Measurements from ENCODE around the gene ITGA4. TPM values are rescaled to one million over a fixed set of nuclear protein-coding genes. Genes with fewer than 3 reads are reported as not detected.

ITGA4 gene
- total and polyA plus RNA-seq, 8 donors, result 0.45 to 48.4 (median 8.5) TPM

- peaks cover 0 to 4% (median 0%) of the 10 kb centered on the region in 4 donors for H3K36me3 ChIP-seq
- H3K4me3 ChIP-seq, result no peak overlapping the region
- DNase-seq, result no peak
- peaks cover 0 to 8% (median 0%) of the 10 kb centered on the region in 4 donors for H3K4me1 ChIP-seq
- intact Hi-C loops (cut with DNase I; ENCODE audit: low total_unique reads), result no loop called here
- H3K27ac ChIP-seq, result no peak overlapping the region
- H3K27me3 ChIP-seq, result no peaks in the 10 kb centered on the region
- H3K9me3 ChIP-seq, result no peaks in the 10 kb centered on the region
- no peak for TF ChIP-seq POLR2A (IDR thresholded peaks at IDR 0.05)
- TF ChIP-seq CTCF (IDR thresholded peaks at IDR 0.05), result no peak
- no peak for TF ChIP-seq POLR2AphosphoS5 (IDR thresholded peaks at IDR 0.05)
- TF ChIP-seq EP300 (IDR thresholded peaks at IDR 0.05), result no peak
These were observed 14.6 kb downstream of the ITGA4 start for GRCh38 chr2:181471783-181472182.

- Histone ChIP-seq H3K9me3 (no peaks in the 10 kb centered on the region), H3K27ac (no peak overlapping the region), H3K27me3 (no peaks in the 10 kb centered on the region), H3K4me1 (peaks cover 0 to 8% (median 0%) of the 10 kb centered on the region in 4 donors), H3K36me3 (peaks cover 0 to 6% (median 0%) of the 10 kb centered on the region in 4 donors), H3K4me3 (no peak overlapping the region)
- DNase-seq, result no peak
- intact Hi-C loops (cut with DNase I; ENCODE audit: low total_unique reads), result no loop called here
- TF ChIP-seq POLR2AphosphoS5 (IDR thresholded peaks at IDR 0.05) (no peak), EP300 (IDR thresholded peaks at IDR 0.05) (no peak)
- 81 to 92% (median 85%) methylated on average over 6 of the region's 6 CpGs for WGBS, 5 donors
These were observed 15.8 kb downstream of the ITGA4 start for GRCh38 chr2:181472990-181473389.

GRCh38 chr2:181474222-181474881 lies 17.2 kb downstream of the ITGA4 start:
- no peak overlapping the region for H3K27ac ChIP-seq
- no peak for DNase-seq
- H3K9me3 ChIP-seq, result no peaks in the 10 kb centered on the region
- 26 to 41% (median 37%) methylated on average over 3 of the region's 3 CpGs for WGBS, 5 donors
- H3K4me3 ChIP-seq, result no peak overlapping the region
- intact Hi-C loops (cut with DNase I; ENCODE audit: low total_unique reads), result no loop called here
- TF ChIP-seq CTCF (IDR thresholded peaks at IDR 0.05) (no peak), POLR2AphosphoS5 (IDR thresholded peaks at IDR 0.05) (no peak), POLR2A (IDR thresholded peaks at IDR 0.05) (no peak), EP300 (IDR thresholded peaks at IDR 0.05) (no peak)
- no peaks in the 10 kb centered on the region for H3K27me3 ChIP-seq
- H3K36me3 ChIP-seq, result peaks cover 0 to 6% (median 0%) of the 10 kb centered on the region in 4 donors
- H3K4me1 ChIP-seq, result peaks cover 0 to 8% (median 0%) of the 10 kb centered on the region in 4 donors

- Histone ChIP-seq H3K27ac (no peak overlapping the region), H3K27me3 (no peaks in the 10 kb centered on the region), H3K4me1 (no peaks in the 10 kb centered on the region), H3K4me3 (no peak overlapping the region), H3K36me3 (peaks cover 0 to 4% (median 0%) of the 10 kb centered on the region in 4 donors), H3K9me3 (no peaks in the 10 kb centered on the region)
- no peak for TF ChIP-seq EP300 (IDR thresholded peaks at IDR 0.05)
- TF ChIP-seq POLR2AphosphoS5 (IDR thresholded peaks at IDR 0.05), result no peak
- TF ChIP-seq CTCF (IDR thresholded peaks at IDR 0.05), result no peak
- TF ChIP-seq POLR2A (IDR thresholded peaks at IDR 0.05), result no peak
- DNase-seq, result no peak
- intact Hi-C loops (cut with DNase I; ENCODE audit: low total_unique reads), result no loop called here
- 78 to 86% (median 80%) methylated on average over 2 of the region's 2 CpGs for WGBS, 5 donors
These were observed 26.0 kb downstream of the ITGA4 start for GRCh38 chr2:181483211-181483610.

GRCh38 chr2:181483876-181484275 lies 26.7 kb downstream of the ITGA4 start:
- TF ChIP-seq POLR2AphosphoS5 (IDR thresholded peaks at IDR 0.05) (no peak), POLR2A (IDR thresholded peaks at IDR 0.05) (no peak), EP300 (IDR thresholded peaks at IDR 0.05) (no peak), CTCF (IDR thresholded peaks at IDR 0.05) (no peak)
- no peaks in the 10 kb centered on the region for H3K9me3 ChIP-seq
- H3K4me1 ChIP-seq, result no peaks in the 10 kb centered on the region
- no peak for DNase-seq
- no peak overlapping the region for H3K27ac ChIP-seq
- peaks cover 0 to 4% (median 0%) of the 10 kb centered on the region in 4 donors for H3K36me3 ChIP-seq
- H3K27me3 ChIP-seq, result no peaks in the 10 kb centered on the region
- intact Hi-C loops (cut with DNase I; ENCODE audit: low total_unique reads), result no loop called here
- no peak overlapping the region for H3K4me3 ChIP-seq
- 76 to 91% (median 87%) methylated on average over 1 of the region's 1 CpG for WGBS, 5 donors

Data from stomach (tissue), 9 donors.